GM13976 (cell line): ENCODE data around the gene PNLIPRP3.
"Not testable (repeated sequence)": the region's sequence is repeated elsewhere in the genome, so short reads cannot be mapped to it uniquely, and the experiment has no call there.

Experiments
- DNase-seq: peaks from one replicate; pipeline ENCODE4 v3.0.0; 2012; ENCODE audit warnings: low spot score
- CTCF ChIP-seq: IDR thresholded peaks from 2 replicates; pipeline ENCODE4 v1.5.1; 2012; ENCODE audit warnings: borderline replicate concordance, mild to moderate bottlenecking; ENCODE audit not compliant: insufficient read depth; ENCODE audit errors: extremely low read depth, missing control alignments, control extremely low read depth
- in situ Hi-C: fragments of 300-500 bp; cut with MboI; formaldehyde crosslinking; loops from one replicate; pipeline ENCODE4 v1.12.0; 2022; ENCODE audit warnings: low sequenced_read_pairs, mixed read lengths, inconsistent platforms; ENCODE audit not compliant: unreplicated experiment

Gene PNLIPRP3

GRCh38 chr10:116427671-116428070, at the start of gene PNLIPRP3:
Gene PNLIPRP3 (plus strand): TSS chr10:116427847. CDS start chr10:116428013, 166 bp downstream.
- DNase-seq: no peak
- no peak for TF ChIP-seq CTCF
- in situ Hi-C loops: no loop called here

GRCh38 chr10:116382290-116382689, 45.4 kb upstream of the PNLIPRP3 start:
- TF ChIP-seq CTCF: no peak
- in situ Hi-C loops: no loop called here

GRCh38 chr10:116385311-116385710, 42.3 kb upstream of the PNLIPRP3 start:
- in situ Hi-C loops: no loop called here
- no peak for DNase-seq
- TF ChIP-seq CTCF: no peak

More at GRCh38 chr10:116382290-116382689, 45.4 kb upstream of the PNLIPRP3 start:
- no peak for DNase-seq

- in situ Hi-C loops: no loop called here
- DNase-seq: no peak
- no peak for TF ChIP-seq CTCF
Observed at GRCh38 chr10:116385994-116386809, 41.4 kb upstream of the PNLIPRP3 start.

GRCh38 chr10:116393246-116393831, 34.3 kb upstream of the PNLIPRP3 start:
- DNase-seq: not testable (repeated sequence)

GRCh38 chr10:116395223-116395985, 32.2 kb upstream of the PNLIPRP3 start:
- in situ Hi-C loops: no loop called here
- no peak for TF ChIP-seq CTCF
- no peak for DNase-seq

More at GRCh38 chr10:116393246-116393831, 34.3 kb upstream of the PNLIPRP3 start:
- in situ Hi-C loops: not testable (repeated sequence)
